Measurements from ENCODE around the gene ATP6V0A4.
A peak's percentile ranks its signal among the peaks of the same experiment; 100 is the strongest.
"Not testable (repeated sequence)": the region's sequence is repeated elsewhere in the genome, so short reads cannot be mapped to it uniquely, and the experiment has no call there.

Gene ATP6V0A4

DNA sequence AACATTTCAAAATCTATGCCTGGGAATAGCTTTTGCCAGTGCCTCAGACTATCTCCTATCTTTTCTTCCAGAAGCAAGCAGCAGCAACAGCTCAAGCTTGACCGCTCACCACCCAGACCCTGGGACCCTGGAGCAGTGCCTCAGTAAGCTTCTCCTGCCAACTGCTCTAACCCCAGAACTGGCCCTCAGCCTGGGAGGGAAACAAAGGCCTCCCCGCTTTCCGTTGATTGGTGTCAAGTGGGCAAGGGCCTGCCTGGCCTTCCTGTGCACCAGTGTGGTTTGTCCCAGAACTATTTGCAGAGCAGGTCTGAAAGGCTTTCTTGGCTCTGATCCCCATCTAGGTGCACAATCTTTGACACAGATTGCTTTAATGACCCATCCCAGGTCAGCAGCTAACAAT lies 3.3 kb upstream of the ATP6V0A4 start:
- no peak for DNase-seq

DNA sequence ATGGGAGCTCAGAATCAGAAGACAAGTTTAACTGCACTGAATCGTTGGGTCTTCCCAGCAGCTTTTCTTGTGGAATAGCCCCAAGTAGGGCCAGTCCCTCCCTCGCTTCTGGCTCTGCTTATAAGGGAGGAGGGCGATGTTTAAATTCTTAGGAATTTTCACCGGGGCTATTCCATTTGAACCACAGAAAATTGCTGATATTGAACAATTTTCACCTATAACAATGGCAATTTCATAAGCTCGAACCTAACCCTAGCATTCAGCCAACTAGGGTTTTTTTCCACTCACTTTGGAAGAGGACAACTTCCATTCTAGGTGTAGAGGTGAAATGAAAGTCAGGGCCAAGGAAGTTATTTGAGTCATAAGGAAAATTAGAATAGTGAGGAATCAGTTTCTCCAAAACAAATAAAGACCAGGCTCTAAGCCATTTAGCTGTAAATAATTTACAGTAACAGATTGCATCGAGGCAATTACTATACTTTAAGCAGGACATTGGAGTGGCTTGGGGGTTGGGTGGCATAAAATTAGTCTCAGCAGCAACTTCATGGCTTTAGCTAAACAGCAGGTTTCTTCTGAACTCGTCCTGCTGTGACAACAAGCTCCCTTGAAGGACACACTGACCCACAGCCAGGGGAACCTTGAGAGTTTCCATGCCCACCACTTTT lies 1.5 kb upstream of the ATP6V0A4 start:
- no peak for DNase-seq

DNA sequence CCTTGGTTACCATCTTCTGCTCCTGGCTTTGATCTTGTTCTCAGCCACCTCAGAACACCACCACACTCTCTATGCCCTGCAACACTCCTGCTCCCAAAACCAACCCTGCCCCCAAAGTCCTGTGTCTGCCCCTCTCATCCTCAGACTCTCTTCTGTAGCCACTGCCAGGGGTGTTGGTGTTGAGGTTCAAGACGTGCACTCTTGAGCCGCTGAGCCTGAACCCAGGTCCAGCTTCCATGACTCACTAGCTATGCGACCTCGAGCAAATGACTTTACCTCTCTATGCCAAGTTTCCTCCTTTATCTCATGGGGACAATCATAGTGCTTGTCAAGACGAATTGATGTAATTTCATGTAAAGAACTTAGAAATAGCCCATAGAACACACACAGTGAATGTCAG lies 840 bp upstream of the ATP6V0A4 start:
- no peak for DNase-seq

- DNase-seq: not testable (repeated sequence)
Measured at GRCh38 chr7:138797046-138797445, 950 bp downstream of the ATP6V0A4 start.

- DNase-seq: no peak
Measured at GRCh38 chr7:138796038-138796615, 1.9 kb downstream of the ATP6V0A4 start.

DNA sequence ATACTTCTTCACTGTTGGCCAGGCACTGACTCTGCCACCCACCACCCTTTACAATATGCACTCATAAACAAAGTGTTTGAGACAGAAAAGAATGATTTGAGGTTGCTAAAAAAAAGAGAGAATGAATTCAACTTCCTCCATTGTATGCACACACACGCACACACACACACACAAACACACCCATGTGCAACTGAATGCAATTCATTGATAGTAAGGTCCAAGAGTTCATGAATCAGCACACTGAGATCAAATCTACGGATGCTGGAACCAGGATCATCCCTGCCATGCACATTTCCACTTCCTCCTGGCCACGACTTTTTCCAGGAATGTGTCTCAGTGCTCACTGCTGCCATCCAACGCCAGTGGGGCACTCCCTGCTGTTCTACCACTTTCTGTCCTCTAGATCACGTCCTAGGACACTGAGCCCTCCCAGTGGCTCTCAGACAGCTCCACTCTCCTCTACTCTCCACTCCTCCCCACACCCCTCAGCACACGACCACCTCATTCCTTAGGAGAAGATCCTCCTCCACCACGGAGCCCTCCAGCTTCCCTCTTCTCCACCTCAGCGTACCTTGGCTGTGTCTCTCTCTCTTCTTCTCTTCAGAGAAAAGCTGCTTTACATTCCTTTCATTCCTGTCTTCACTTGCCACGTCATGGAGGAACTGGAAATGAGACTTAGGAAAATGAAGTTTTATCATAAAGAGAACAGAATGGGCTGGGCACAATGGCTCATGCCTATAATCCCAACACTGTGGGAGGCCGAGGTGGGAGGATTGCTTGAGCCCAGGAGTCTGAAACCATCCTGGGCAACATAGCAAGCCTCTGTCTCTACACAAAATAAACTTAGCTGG lies 12.2 kb downstream of the ATP6V0A4 start:
- no peak for DNase-seq

GRCh38 chr7:138784692-138785091 lies 13.3 kb downstream of the ATP6V0A4 start:
- no peak for DNase-seq

DNA sequence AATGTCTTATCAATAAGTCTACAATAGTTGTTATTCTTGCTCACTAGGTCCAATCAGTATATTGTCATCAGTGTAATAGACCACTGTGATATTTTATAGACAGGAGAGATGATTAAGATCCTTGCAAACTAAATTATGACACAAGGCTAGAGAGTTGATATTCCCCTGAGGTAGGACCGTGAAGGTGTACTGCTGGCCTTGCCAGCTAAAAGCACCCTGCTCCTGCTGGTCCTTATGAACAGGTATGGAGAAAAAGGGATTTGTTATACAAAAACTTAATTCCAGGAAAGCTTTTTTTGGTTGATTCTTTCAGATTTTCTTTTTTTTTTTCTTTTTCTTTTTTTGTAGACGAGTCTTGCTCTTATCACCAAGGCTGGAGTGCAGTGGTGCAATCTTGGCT lies 17.0 kb downstream of the ATP6V0A4 start:
- DNase-seq: no peak

- DNase-seq: no peak
Measured at GRCh38 chr7:138776166-138776833, 21.7 kb downstream of the ATP6V0A4 start.

DNA sequence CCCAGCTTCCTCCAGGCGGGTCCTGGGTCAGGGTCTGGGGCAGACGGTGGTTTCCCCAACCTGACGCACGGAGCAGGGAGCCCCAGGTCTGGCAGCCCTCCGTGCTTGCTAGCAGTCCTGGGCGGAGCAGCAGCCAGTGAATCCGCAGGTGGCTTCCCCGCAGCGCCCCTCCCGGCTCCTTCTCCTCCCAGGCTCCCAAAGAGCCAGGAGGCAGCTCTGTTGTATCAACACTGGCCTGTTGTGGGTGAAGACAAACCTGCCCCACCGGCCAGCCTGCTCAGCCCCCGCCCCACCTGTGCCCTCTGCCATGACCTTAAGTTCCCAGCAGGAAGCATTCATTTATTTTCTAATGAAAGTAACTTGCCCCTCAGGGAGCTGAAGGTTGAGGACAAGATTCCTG lies 24.2 kb downstream of the ATP6V0A4 start:
- DNase-seq: no peak

DNA sequence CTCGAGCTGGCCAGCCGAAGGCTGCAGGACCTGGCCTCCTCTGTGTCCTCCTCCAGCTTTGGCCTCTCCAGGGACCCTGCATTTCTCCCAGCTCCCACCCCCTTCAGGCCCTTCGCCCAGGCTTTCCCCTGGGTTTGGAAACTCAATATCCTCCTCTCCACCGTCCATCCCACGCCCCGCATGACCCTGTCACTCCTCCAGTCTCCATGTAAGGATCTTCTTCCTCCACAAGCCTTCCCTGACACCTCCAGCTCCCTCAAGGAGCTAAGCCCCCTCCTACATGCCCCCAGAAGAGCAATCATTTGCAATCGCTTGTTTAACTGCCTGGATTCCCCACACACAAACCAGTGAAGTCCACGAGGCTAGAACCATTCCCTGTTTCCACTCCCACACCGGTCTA lies 24.8 kb downstream of the ATP6V0A4 start:
- no peak for DNase-seq

DNA sequence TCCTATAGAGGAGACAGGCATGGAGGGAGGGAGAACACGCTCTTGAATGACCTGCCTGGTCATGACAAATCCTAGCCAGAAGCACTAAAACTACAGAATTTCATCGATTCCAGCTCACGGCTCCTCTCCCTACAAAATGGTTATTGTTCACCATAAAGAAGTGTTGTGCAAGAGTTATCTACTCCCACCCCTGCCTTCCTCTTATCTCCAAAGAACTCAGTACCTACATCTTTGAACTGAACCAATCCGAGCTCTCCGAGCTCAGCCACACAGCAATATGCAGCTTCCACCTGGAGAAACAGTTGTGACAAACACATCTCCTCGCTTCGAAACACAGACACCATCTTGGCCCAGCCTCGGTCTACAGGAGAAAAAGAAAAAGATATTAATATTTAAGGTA lies 27.1 kb downstream of the ATP6V0A4 start:
- no peak for DNase-seq

- DNase-seq: no peak
Measured at GRCh38 chr7:138768241-138768640, 29.8 kb downstream of the ATP6V0A4 start.

DNA sequence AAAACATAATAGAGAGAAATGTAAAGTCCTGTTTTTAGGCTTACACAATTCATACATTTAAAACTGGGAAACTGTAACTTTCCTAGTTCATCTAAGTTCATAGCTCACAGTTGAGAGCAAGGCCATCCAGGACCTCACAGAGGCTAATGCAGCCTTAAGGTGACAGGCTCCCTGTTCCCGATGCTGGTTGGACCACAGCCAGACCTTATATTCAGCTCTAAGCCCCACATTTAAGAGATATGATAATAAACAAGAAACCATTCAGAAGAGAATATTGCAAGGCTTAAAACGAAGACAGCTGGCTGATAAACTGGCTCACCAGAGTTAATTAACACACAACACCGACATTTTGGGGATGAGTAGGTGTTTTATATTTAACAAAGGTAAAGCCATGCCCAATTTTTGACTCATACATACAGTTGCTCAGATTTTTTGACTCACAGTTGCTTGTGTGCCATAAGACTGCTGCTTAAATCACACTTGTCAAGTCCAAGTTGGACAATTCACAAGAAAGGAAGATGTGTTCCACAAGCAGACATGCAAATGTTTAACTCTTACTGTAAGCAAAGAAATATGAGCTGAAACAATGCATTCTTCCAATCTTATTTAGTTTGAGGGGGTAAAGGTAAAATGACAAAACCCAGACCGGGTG lies 41.3 kb downstream of the ATP6V0A4 start:
- DNase-seq: no peak

GRCh38 chr7:138755842-138756590 lies 42.0 kb downstream of the ATP6V0A4 start:
- no peak for DNase-seq

GRCh38 chr7:138755331-138755747 lies 42.7 kb downstream of the ATP6V0A4 start:
- DNase-seq: no peak

DNA sequence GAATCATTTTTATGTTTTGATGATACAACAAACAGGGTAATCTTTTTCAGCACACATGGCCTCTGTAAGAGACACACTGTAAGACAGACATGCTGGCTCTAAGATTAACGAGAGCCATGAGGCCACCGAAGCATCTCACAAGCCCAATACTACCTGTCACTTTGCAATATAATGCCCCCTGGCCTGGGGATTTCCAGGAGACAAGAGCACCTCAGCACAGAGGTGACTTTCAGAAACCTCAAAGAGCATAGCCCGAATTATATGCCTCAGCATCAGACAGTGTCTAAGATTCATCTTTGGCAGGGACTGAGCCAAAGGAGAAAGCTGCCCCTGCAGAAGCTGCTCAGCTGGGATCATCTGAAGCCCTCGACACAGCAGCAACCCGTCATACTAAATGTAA lies 44.4 kb downstream of the ATP6V0A4 start:
- DNase-seq: peak in 1 of 2 donors; percentile 39

GRCh38 chr7:138753150-138753518 lies 44.9 kb downstream of the ATP6V0A4 start:
- no peak for DNase-seq

GRCh38 chr7:138752518-138753149 lies 45.4 kb downstream of the ATP6V0A4 start:
- DNase-seq: peak; percentile 94 to 96

GRCh38 chr7:138750901-138751464 lies 47.0 kb downstream of the ATP6V0A4 start:
- no peak for DNase-seq

DNA sequence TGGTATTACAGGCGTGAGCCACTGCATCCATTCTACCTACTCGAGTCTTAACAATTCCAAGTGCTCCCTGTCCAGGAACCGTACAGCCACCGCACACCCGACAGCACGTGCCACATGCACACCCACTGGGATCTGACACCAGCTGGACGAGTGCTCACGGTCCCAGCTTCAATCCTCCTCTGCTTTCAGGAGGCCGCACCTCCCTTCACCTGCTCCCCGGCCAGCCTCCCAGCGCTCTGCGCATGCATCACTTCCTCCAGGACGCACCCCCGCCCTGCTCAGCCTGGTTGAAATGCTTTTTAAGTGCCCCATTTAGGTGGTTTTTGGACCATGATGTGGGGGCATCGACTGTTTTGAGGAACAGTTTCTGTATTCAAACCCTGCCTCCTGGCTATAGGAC lies 47.5 kb downstream of the ATP6V0A4 start:
- no peak for DNase-seq
